WTC11 (cell line): Measurements from ENCODE around the gene CYP27A1. TPM values are rescaled to one million over a fixed set of nuclear protein-coding genes. Genes with fewer than 3 reads are reported as not detected.

Experiments
- ATAC-seq: fragments of 200-7000 bp; cut with Tn5 transposase; 2 replicates; pipeline ENCODE4 v1.10.0; 2021; ENCODE audit warnings: mild to moderate bottlenecking, moderate library complexity
- CTCF ChIA-PET: fragments of 300-600 bp; sonication (Branson Sonifier 250); formaldehyde crosslinking; loops from one replicate; lab custom pipeline; 2021; ENCODE audit warnings: antibody characterized with exemption; lab: Charles Lee
- POLR2A ChIA-PET: fragments of 350-600 bp; sonication (Branson Sonifier 250); formaldehyde crosslinking; loops from one replicate; lab custom pipeline; 2021; ENCODE audit warnings: antibody characterized with exemption; lab: Charles Lee
- DNase-seq: peaks from one replicate; pipeline ENCODE4 v3.0.0; 2021; ENCODE audit warnings: low spot score
- H3K27ac Mint-ChIP-seq: 2 replicates; pipeline ENCODE4 v1.8.0; 2021; ENCODE audit warnings: mixed read lengths
- H3K27me3 Mint-ChIP-seq: 2 replicates; pipeline ENCODE4 v1.8.0; 2021; ENCODE audit warnings: low read depth, mild to moderate bottlenecking, moderate library complexity, mixed read lengths
- H3K36me3 Mint-ChIP-seq: 2 replicates; pipeline ENCODE4 v1.8.0; 2021; ENCODE audit warnings: mixed read lengths
- H3K4me1 Mint-ChIP-seq: 2 replicates; pipeline ENCODE4 v1.8.0; 2022; ENCODE audit warnings: mixed read lengths
- H3K4me3 Mint-ChIP-seq: 2 replicates; pipeline ENCODE4 v1.8.0; 2021; ENCODE audit warnings: mild to moderate bottlenecking, moderate library complexity, mixed read lengths
- H3K9me3 Mint-ChIP-seq: 2 replicates; pipeline ENCODE4 v1.8.0; 2021; ENCODE audit warnings: mixed read lengths
- CBFB ChIP-seq: sonication (generic); formaldehyde crosslinking; IDR thresholded peaks from 2 replicates; pipeline ENCODE4 v1.8.1; 2022; ENCODE audit warnings: mild to moderate bottlenecking, low read depth, missing genetic modification reagents
- ELF4 ChIP-seq: sonication (generic); formaldehyde crosslinking; IDR thresholded peaks from 2 replicates; pipeline ENCODE4 v1.8.1; 2022; ENCODE audit warnings: low read depth, mild to moderate bottlenecking, moderate library complexity, missing genetic modification reagents
- GABPB1 ChIP-seq: sonication (generic); formaldehyde crosslinking; IDR thresholded peaks from 2 replicates; pipeline ENCODE4 v1.8.1; 2023; ENCODE audit warnings: mild to moderate bottlenecking, missing genetic modification reagents
- MXD4 ChIP-seq: fragments of 250-450 bp; sonication (Bioruptor Pico); IDR thresholded peaks from 2 replicates; pipeline ENCODE4 v1.8.0; 2021; ENCODE audit warnings: mild to moderate bottlenecking, moderate library complexity, borderline replicate concordance
- NFATC4 ChIP-seq: fragments of 250-450 bp; sonication (Bioruptor Pico); IDR thresholded peaks from 2 replicates; pipeline ENCODE4 v1.9.0; 2021; ENCODE audit warnings: mild to moderate bottlenecking
- NFYB ChIP-seq: sonication (generic); formaldehyde crosslinking; conservative IDR thresholded peaks from 2 replicates; pipeline ENCODE4 v1.8.0; 2022; ENCODE audit warnings: low read depth, missing genetic modification reagents
- NR3C1 ChIP-seq: sonication (generic); formaldehyde crosslinking; conservative IDR thresholded peaks from 2 replicates; pipeline ENCODE4 v1.8.1; 2023; ENCODE audit warnings: low read depth, mild to moderate bottlenecking, missing genetic modification reagents
- TEAD1 ChIP-seq: sonication (generic); formaldehyde crosslinking; IDR thresholded peaks from 2 replicates; pipeline ENCODE4 v1.8.0; 2022; ENCODE audit warnings: mild to moderate bottlenecking, missing genetic modification reagents
- ZNF121 ChIP-seq: sonication (generic); formaldehyde crosslinking; IDR thresholded peaks from 2 replicates; pipeline ENCODE4 v1.8.0; 2023; ENCODE audit warnings: missing genetic modification reagents
- ZNF416 ChIP-seq: fragments of 250-450 bp; sonication (Bioruptor Pico); IDR thresholded peaks from 2 replicates; pipeline ENCODE4 v1.9.0; 2021; ENCODE audit warnings: mild to moderate bottlenecking, inconsistent platforms
- ZNF671 ChIP-seq: fragments of 250-450 bp; sonication (Bioruptor Pico); IDR thresholded peaks from 2 replicates; pipeline ENCODE4 v1.8.0; 2021; ENCODE audit warnings: mild to moderate bottlenecking
- total RNA-seq: library from RNA; stranded (reverse); gene quantifications from 3 replicates; pipeline ENCODE4 v1.2.3, GENCODE V29; 2021
- TF ChIP-seq, protein P1 (sequence below): fragments of 250-450 bp; sonication (Bioruptor Pico); IDR thresholded peaks from 2 replicates; pipeline ENCODE4 v1.9.0; 2021; ENCODE audit warnings: mild to moderate bottlenecking
- TF ChIP-seq, protein P2 (sequence below): sonication (generic); formaldehyde crosslinking; IDR thresholded peaks from 2 replicates; pipeline ENCODE4 v1.8.1; 2023; ENCODE audit warnings: mild to moderate bottlenecking, moderate library complexity, missing genetic modification reagents
- TF ChIP-seq, protein P3 (sequence below): sonication (generic); formaldehyde crosslinking; IDR thresholded peaks from 2 replicates; pipeline ENCODE4 v1.8.0; 2023; ENCODE audit warnings: missing genetic modification reagents, mild to moderate bottlenecking, borderline replicate concordance
- TF ChIP-seq, protein P4 (sequence below): sonication (generic); formaldehyde crosslinking; conservative IDR thresholded peaks from 2 replicates; pipeline ENCODE4 v1.8.1; 2022; ENCODE audit warnings: mild to moderate bottlenecking, missing genetic modification reagents
- TF ChIP-seq, protein P5 (sequence below): sonication (generic); formaldehyde crosslinking; IDR thresholded peaks from 2 replicates; pipeline ENCODE4 v1.8.1; 2022; ENCODE audit warnings: low read depth, mild to moderate bottlenecking, moderate library complexity, missing genetic modification reagents, borderline replicate concordance
- TF ChIP-seq, protein P6 (sequence below): sonication (generic); formaldehyde crosslinking; IDR thresholded peaks from 2 replicates; pipeline ENCODE4 v1.8.1; 2022; ENCODE audit warnings: missing genetic modification reagents, borderline replicate concordance

Gene CYP27A1
- total RNA-seq, 1 experiment from 2014 or later: 5.6 TPM

DNA sequence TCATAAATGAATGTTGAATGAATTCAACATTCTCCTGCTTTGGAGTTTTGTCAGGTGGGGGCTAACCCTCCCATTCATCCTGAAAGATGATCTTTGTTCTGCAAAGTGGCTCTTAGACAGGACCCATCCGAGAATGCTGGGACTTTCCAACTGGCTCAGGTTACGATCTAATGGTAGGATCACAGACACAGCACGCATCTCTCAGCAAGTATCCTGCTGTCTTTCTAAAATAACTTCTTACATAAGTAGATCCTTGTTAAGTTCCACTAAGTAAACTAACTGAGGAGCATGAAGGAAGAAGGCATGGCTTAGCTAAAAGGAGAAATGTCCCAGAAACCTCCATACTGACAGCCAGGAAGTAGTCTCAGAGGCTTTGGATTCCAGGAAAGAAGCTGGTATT, 23.7 kb downstream of the CYP27A1 start (continued):
- TF ChIP-seq, protein P1, sequence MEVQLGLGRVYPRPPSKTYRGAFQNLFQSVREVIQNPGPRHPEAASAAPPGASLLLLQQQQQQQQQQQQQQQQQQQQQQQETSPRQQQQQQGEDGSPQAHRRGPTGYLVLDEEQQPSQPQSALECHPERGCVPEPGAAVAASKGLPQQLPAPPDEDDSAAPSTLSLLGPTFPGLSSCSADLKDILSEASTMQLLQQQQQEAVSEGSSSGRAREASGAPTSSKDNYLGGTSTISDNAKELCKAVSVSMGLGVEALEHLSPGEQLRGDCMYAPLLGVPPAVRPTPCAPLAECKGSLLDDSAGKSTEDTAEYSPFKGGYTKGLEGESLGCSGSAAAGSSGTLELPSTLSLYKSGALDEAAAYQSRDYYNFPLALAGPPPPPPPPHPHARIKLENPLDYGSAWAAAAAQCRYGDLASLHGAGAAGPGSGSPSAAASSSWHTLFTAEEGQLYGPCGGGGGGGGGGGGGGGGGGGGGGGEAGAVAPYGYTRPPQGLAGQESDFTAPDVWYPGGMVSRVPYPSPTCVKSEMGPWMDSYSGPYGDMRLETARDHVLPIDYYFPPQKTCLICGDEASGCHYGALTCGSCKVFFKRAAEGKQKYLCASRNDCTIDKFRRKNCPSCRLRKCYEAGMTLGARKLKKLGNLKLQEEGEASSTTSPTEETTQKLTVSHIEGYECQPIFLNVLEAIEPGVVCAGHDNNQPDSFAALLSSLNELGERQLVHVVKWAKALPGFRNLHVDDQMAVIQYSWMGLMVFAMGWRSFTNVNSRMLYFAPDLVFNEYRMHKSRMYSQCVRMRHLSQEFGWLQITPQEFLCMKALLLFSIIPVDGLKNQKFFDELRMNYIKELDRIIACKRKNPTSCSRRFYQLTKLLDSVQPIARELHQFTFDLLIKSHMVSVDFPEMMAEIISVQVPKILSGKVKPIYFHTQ (CRISPR knock-in tag): no peak
- no peak for TF ChIP-seq TEAD1 (CRISPR knock-in tag)
- TF ChIP-seq ZNF416 (CRISPR knock-in tag): no peak
- TF ChIP-seq NFYB (CRISPR knock-in tag): no peak
- TF ChIP-seq, protein P2, sequence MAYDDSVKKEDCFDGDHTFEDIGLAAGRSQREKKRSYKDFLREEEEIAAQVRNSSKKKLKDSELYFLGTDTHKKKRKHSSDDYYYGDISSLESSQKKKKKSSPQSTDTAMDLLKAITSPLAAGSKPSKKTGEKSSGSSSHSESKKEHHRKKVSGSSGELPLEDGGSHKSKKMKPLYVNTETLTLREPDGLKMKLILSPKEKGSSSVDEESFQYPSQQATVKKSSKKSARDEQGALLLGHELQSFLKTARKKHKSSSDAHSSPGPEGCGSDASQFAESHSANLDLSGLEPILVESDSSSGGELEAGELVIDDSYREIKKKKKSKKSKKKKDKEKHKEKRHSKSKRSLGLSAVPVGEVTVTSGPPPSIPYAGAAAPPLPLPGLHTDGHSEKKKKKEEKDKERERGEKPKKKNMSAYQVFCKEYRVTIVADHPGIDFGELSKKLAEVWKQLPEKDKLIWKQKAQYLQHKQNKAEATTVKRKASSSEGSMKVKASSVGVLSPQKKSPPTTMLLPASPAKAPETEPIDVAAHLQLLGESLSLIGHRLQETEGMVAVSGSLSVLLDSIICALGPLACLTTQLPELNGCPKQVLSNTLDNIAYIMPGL (CRISPR knock-in tag): no peak

DNA sequence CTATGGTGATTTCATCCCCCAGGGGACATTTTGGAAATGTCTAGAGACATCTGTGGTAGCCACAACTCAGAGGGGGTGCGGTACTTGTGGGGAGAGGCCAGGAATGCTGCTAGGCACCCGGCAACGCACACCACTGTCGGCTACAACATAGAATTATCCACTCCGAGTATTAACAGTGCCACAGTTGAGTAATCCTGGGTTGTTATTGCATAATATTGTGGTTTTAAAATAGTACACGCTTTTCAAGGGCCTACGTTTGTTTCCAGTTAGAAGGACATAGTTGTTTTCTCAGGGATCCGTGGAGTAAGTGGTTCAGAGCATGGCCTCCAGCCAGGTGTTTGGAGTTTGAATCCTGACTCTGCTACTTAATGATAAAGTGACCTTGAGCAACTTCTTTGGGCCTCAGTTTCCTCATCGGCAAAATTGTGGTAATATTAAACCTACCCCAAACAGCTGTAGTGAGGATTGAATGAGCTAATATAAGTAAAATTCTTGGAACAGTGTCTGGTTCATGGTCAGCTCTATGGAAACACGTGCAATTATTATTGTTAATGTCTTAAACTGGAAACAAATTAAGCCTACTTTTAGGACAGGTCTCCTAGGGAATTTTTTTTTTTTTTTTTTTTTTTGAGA, 24.5 kb downstream of the CYP27A1 start:
- ChIA-PET CTCF (interaction anchor here (0.9 to 1.1 kb wide), 3 partner anchors 41 to 195 kb away, joined by 3 read pairs; no protein-coding TSS in a partner anchor), POLR2A (interaction anchor here (1.0 kb wide), 1 partner anchor 87 kb away, joined by 3 read pairs; no protein-coding TSS in a partner anchor)
- no peaks in the 10 kb centered on the region; the same call in 1 of the 2 replicates for H3K27me3 Mint-ChIP-seq
- H3K36me3 Mint-ChIP-seq: peaks cover 13% of the 10 kb centered on the region
- peaks cover 14% of the 10 kb centered on the region for H3K9me3 Mint-ChIP-seq
- no peak overlapping the region; the same call in 1 of the 2 replicates for H3K27ac Mint-ChIP-seq
- TF ChIP-seq MXD4 (CRISPR knock-in tag) (no peak), GABPB1 (CRISPR knock-in tag) (peak; percentile 98), ELF4 (CRISPR knock-in tag) (no peak)
- no peak for ATAC-seq
- no peak overlapping the region for H3K4me3 Mint-ChIP-seq
- peaks cover 17% of the 10 kb centered on the region for H3K4me1 Mint-ChIP-seq
- no peak for DNase-seq

DNA sequence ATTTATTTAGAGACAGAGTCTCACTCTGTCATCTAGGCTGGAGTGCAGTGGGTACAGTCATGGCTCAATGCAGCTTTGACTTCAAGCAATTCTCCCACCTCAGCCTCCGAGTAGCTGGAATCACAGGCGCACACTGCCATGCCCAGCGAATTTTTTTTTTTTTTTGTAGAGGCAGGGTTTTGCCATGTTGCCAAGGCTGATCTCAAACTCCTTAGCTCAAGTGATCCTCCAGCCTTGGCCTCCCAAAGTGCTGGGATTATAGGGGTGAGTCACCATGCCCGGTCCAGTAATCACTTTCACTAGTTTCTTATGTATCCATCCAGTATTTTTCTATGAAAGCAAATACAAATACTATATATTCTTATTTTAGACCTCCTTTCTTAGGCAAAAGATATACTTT, 25.7 kb downstream of the CYP27A1 start:
- CTCF ChIA-PET: no interaction called here
- no peak overlapping the region for H3K4me3 Mint-ChIP-seq
- ATAC-seq (no peak), DNase-seq (no peak)
- peaks cover 15% of the 10 kb centered on the region for H3K4me1 Mint-ChIP-seq
- H3K27me3 Mint-ChIP-seq: no peaks in the 10 kb centered on the region; the same call in 1 of the 2 replicates
- POLR2A ChIA-PET: no interaction called here
- peaks cover 13% of the 10 kb centered on the region for H3K36me3 Mint-ChIP-seq
- H3K27ac Mint-ChIP-seq: no peak overlapping the region
- H3K9me3 Mint-ChIP-seq: peaks cover 14% of the 10 kb centered on the region
- TF ChIP-seq, protein P3, sequence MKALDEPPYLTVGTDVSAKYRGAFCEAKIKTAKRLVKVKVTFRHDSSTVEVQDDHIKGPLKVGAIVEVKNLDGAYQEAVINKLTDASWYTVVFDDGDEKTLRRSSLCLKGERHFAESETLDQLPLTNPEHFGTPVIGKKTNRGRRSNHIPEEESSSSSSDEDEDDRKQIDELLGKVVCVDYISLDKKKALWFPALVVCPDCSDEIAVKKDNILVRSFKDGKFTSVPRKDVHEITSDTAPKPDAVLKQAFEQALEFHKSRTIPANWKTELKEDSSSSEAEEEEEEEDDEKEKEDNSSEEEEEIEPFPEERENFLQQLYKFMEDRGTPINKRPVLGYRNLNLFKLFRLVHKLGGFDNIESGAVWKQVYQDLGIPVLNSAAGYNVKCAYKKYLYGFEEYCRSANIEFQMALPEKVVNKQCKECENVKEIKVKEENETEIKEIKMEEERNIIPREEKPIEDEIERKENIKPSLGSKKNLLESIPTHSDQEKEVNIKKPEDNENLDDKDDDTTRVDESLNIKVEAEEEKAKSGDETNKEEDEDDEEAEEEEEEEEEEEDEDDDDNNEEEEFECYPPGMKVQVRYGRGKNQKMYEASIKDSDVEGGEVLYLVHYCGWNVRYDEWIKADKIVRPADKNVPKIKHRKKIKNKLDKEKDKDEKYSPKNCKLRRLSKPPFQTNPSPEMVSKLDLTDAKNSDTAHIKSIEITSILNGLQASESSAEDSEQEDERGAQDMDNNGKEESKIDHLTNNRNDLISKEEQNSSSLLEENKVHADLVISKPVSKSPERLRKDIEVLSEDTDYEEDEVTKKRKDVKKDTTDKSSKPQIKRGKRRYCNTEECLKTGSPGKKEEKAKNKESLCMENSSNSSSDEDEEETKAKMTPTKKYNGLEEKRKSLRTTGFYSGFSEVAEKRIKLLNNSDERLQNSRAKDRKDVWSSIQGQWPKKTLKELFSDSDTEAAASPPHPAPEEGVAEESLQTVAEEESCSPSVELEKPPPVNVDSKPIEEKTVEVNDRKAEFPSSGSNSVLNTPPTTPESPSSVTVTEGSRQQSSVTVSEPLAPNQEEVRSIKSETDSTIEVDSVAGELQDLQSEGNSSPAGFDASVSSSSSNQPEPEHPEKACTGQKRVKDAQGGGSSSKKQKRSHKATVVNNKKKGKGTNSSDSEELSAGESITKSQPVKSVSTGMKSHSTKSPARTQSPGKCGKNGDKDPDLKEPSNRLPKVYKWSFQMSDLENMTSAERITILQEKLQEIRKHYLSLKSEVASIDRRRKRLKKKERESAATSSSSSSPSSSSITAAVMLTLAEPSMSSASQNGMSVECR (CRISPR knock-in tag): no peak
- TF ChIP-seq, all 79 proteins: peak for 0

DNA sequence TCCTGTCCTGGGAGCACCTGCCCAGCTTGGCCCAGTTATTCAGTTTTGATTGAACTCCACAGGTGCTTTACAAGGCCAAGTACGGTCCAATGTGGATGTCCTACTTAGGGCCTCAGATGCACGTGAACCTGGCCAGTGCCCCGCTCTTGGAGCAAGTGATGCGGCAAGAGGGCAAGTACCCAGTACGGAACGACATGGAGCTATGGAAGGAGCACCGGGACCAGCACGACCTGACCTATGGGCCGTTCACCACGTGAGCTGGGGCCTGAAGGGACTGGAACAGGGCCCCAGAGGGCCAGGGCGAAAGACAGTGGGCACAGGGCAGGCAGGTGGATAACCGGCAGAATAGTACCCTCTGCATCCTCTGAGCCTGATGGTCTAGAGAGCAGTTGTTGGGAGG, 27.6 kb downstream of the CYP27A1 start:
- no peak overlapping the region for H3K27ac Mint-ChIP-seq
- ATAC-seq (no peak), DNase-seq (no peak)
- no peaks in the 10 kb centered on the region for H3K27me3 Mint-ChIP-seq
- peaks cover 15% of the 10 kb centered on the region for H3K4me1 Mint-ChIP-seq
- POLR2A ChIA-PET: no interaction called here
- peaks cover 9% of the 10 kb centered on the region for H3K9me3 Mint-ChIP-seq
- H3K4me3 Mint-ChIP-seq: no peak overlapping the region
- peaks cover 8% of the 10 kb centered on the region for H3K36me3 Mint-ChIP-seq
- CTCF ChIA-PET: interaction anchor here (1.1 to 1.3 kb wide), 2 partner anchors 38 to 87 kb away, joined by 3 to 8 read pairs; no protein-coding TSS in a partner anchor
- TF ChIP-seq NFATC4 (CRISPR knock-in tag): no peak
- TF ChIP-seq, protein P4, sequence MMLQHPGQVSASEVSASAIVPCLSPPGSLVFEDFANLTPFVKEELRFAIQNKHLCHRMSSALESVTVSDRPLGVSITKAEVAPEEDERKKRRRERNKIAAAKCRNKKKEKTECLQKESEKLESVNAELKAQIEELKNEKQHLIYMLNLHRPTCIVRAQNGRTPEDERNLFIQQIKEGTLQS: no peak
- no peak for TF ChIP-seq NR3C1 (CRISPR knock-in tag)
- no peak for TF ChIP-seq CBFB (CRISPR knock-in tag)
- TF ChIP-seq, protein P5, sequence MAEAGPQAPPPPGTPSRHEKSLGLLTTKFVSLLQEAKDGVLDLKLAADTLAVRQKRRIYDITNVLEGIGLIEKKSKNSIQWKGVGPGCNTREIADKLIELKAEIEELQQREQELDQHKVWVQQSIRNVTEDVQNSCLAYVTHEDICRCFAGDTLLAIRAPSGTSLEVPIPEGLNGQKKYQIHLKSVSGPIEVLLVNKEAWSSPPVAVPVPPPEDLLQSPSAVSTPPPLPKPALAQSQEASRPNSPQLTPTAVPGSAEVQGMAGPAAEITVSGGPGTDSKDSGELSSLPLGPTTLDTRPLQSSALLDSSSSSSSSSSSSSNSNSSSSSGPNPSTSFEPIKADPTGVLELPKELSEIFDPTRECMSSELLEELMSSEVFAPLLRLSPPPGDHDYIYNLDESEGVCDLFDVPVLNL (CRISPR knock-in tag): no peak
- no peak for TF ChIP-seq ZNF121
- TF ChIP-seq ZNF671 (CRISPR knock-in tag): no peak
- TF ChIP-seq, protein P6, sequence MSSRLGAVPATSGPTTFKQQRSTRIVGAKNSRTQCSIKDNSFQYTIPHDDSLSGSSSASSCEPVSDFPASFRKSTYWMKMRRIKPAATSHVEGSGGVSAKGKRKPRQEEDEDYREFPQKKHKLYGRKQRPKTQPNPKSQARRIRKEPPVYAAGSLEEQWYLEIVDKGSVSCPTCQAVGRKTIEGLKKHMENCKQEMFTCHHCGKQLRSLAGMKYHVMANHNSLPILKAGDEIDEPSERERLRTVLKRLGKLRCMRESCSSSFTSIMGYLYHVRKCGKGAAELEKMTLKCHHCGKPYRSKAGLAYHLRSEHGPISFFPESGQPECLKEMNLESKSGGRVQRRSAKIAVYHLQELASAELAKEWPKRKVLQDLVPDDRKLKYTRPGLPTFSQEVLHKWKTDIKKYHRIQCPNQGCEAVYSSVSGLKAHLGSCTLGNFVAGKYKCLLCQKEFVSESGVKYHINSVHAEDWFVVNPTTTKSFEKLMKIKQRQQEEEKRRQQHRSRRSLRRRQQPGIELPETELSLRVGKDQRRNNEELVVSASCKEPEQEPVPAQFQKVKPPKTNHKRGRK (CRISPR knock-in tag): no peak
